Small intestine (tissue), 7 donors: ENCODE measurements around the gene SERPINA6. TPM values are rescaled to one million over a fixed set of nuclear protein-coding genes. Genes with fewer than 3 reads are reported as not detected.
"Not testable (repeated sequence)": the region's sequence is repeated elsewhere in the genome, so short reads cannot be mapped to it uniquely, and the experiment has no call there.

Source experiments
- DNase-seq, 2 donors: peaks; one replicate each; pipeline versions ENCODE4 v3.0.0 to v3.0.0-alpha.2; 2013
- FAIRE-seq: peaks from 2 replicates; lab custom pipeline; 2012; peaks lifted over from hg19 to GRCh38; lab: Jason Lieb, UNC
- H3K27ac ChIP-seq, 3 donors: one replicate each; pipeline ENCODE4 v1.5.1; 2013; ENCODE audit warnings: low read length in 2 of 3, mild to moderate bottlenecking in 2 of 3, control low read depth in 1 of 3, inconsistent platforms in 1 of 3, low read depth in 1 of 3, moderate library complexity in 1 of 3
- H3K27me3 ChIP-seq, 3 donors: one replicate each; pipeline ENCODE4 v1.6.1; 2013; ENCODE audit warnings: low read length in 3 of 3, inconsistent platforms in 1 of 3; ENCODE audit not compliant: control insufficient read depth in 3 of 3, insufficient read depth in 3 of 3
- H3K36me3 ChIP-seq, 3 donors: one replicate each; pipeline ENCODE4 v1.6.1; 2013; ENCODE audit warnings: low read length in 3 of 3, inconsistent platforms in 1 of 3, low read depth in 1 of 3, mild to moderate bottlenecking in 1 of 3, moderate library complexity in 1 of 3; ENCODE audit not compliant: control insufficient read depth in 3 of 3, insufficient read depth in 2 of 3
- H3K4me1 ChIP-seq, 3 donors: one replicate each; pipeline ENCODE4 v1.6.1; 2013; ENCODE audit warnings: low read length in 2 of 3, inconsistent platforms in 1 of 3, low read depth in 1 of 3, mild to moderate bottlenecking in 1 of 3, moderate library complexity in 1 of 3; ENCODE audit not compliant: control insufficient read depth in 3 of 3, insufficient read depth in 2 of 3
- H3K4me3 ChIP-seq, 3 donors: one replicate each; pipeline ENCODE4 v1.5.1; 2013; ENCODE audit warnings: low read length in 3 of 3, control low read depth in 1 of 3, inconsistent platforms in 1 of 3, low read depth in 1 of 3, mild to moderate bottlenecking in 1 of 3, moderate library complexity in 1 of 3
- H3K9me3 ChIP-seq, 2 donors: one replicate each; pipeline ENCODE4 v1.6.1; 2013; ENCODE audit warnings: low read depth in 1 of 2, low read length in 1 of 2; ENCODE audit not compliant: control insufficient read depth in 2 of 2, insufficient read depth in 1 of 2
- WGBS, 3 donors: extraction: QIAGEN DNeasy Blood & Tissue Kit; methylation state at CpG; one replicate each; pipeline ENCODE4 v1.1.7; 2013; 5-methylcytosine and 5-hydroxymethylcytosine counted together
- polyA plus RNA-seq, 4 donors: library from polyadenylated mRNA; stranded (reverse) in 3 of 4; unstranded in 1 of 4; fragments of 200-250 nt in 3 of 4; fragments of 120-200 nt in 1 of 4; gene quantifications; one replicate each; pipeline versions ENCODE4 v1.2.1 to v1.2.3, GENCODE V29; 2013
- donor health status: healthy with polysubstance abuse.
- donor health status: control.
- donor health status: control.
- donor health status: Bipolar disorder and iron deficiency.
- donor health status: healthy.

SERPINA6 gene
- polyA plus RNA-seq, 4 donors: 0.07 to 4.4 TPM; not detected in 2

DNA sequence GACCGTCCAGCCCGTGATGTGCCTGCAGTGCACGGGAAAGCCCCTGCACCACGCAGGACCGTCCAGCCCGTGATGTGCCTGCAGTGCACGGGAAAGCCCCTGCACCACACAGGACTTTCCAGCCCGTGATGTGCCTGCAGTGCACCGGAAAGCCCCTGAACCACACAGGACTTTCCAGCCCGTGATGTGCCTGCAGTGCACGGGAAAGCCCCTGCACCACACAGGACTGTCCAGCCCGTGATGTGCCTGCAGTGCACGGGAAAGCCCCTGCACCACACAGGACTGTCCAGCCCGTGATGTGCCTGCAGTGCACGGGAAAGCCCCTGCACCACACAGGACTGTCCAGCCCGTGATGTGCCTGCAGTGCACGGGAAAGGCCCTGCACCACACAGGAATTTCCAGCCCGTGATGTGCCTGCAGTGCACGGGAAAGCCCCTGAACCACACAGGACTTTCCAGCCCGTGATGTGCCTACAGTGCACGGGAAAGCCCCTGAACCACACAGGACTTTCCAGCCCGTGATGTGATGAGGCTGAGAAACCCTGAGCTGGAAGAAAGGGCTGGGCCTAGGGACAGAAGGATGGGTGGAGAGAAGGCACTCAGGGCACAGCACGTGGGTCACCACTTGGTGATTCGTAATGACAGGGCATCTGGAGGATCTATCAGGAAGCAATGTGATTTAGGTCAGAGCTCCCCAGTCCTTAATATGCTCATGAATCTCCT lies 23.1 kb upstream of the SERPINA6 start:
- peaks cover 2 to 18% (median 2%) of the 10 kb centered on the region in 3 donors for H3K4me1 ChIP-seq
- not testable (repeated sequence) for FAIRE-seq, H3K27me3 ChIP-seq, H3K27ac ChIP-seq, DNase-seq, H3K9me3 ChIP-seq, H3K4me3 ChIP-seq, H3K36me3 ChIP-seq
- 52 to 69% (median 54%) methylated on average over 19 to 24 of the region's 24 CpGs for WGBS, 3 donors

DNA sequence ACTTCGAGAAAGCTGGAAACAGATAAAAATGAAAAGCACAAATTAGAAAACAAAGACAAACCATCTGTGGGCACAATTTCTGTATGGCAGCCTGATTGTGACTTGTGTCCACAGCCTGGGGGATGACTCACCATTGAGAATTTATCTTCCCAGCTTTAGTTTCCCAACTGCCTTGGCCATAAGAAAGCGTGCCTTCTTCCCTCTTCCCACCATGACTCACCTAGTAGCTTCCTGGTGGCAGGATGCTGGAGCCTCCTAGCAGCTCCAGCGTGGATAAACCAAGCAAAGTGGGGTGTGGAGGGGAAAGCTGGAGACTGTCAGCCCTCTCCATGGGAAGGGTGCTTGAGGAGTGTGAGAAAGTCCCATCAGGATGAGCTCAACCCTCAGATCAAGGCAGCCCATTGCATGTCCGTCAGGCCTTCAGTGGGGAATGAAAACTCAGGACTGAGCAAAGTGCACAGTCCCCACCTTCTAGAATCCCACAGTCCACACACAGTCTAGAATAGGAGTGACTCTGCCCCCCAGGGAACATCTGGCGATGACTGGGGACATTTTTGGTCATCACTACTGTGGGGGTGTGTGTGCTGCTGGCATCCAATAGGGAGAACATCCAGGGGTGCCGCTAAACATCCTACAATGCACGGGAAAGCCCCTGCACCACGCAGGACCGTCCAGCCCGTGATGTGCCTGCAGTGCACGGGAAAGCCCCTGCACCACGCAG lies 22.4 kb upstream of the SERPINA6 start:
- H3K27me3 ChIP-seq: no peaks in the 10 kb centered on the region
- H3K4me1 ChIP-seq: peaks cover 2 to 24% (median 2%) of the 10 kb centered on the region in 3 donors
- no peak overlapping the region for H3K27ac ChIP-seq
- H3K36me3 ChIP-seq: no peaks in the 10 kb centered on the region
- 69 to 81% (median 78%) methylated on average over 12 of the region's 12 CpGs for WGBS, 3 donors
- DNase-seq: peak in 1 of 2 donors; percentile 39
- no peak for FAIRE-seq
- peaks cover 0 to 6% of the 10 kb centered on the region in 2 donors for H3K9me3 ChIP-seq
- no peak overlapping the region for H3K4me3 ChIP-seq

DNA sequence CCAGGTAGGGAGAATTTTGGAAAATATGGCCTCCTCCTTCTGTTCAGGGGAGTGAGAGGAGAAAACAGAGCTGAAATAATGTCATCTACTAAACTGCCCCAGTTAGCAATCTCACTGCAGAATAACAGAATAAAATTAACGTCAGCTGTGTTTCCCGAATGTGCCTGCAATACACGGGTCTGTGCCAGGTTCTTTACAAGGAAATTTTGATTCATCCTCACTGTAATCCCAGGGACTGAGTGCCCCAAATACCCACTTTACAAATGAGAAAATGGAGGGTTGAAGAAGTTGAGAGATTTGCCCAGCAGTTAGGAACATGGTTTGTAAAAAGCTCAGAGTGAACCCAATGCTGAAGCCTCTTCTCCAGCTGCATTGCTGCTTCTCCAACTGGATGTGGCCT lies 21.3 kb upstream of the SERPINA6 start:
- 82 to 96% (median 89%) methylated on average over 3 of the region's 3 CpGs for WGBS, 3 donors
- Histone ChIP-seq H3K9me3 (peaks cover 0 to 6% of the 10 kb centered on the region in 2 donors), H3K4me1 (peaks cover 2 to 27% (median 2%) of the 10 kb centered on the region in 3 donors), H3K27me3 (no peaks in the 10 kb centered on the region), H3K4me3 (no peak overlapping the region), H3K36me3 (no peaks in the 10 kb centered on the region), H3K27ac (no peak overlapping the region)
- DNase-seq (no peak), FAIRE-seq (no peak)

DNA sequence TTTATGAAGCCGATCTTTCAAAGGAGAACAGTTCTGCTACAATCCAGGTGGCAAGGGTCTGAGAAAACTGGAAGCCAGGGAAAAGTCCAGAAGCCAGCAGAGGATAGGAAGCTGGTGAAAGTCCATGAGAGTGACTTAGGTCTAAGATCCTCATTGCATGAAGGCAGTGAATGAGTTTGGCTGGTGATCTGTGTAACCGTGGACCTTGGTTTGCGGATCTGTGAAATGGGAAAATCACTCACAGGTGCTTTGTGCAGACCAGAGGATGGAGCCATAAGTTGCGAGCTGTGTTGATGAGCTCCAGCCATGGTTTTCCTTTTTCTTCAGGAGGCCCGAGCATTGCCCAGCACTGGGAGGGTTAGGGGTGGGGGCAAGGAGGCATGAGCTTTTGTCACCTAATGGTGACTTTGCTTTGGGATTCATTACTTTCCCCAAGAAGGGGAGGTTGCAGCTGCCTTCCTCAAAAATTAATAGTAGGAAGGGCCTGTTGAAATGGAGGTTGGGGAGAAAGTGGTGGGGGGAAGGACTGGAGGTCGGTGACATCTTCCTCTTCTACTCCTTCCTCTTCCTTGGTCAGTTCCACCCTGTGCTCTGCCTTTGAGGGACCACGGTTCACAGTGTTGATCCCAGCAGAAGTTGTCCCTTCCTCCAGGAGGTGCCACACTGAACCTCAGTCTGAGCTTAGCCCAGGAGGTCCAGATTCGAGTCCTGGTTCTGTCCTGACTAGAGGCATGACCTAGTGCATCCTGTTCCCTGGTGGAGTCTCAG lies 20.3 kb upstream of the SERPINA6 start:
- 80 to 85% (median 84%) methylated on average over 8 of the region's 8 CpGs for WGBS, 3 donors

DNA sequence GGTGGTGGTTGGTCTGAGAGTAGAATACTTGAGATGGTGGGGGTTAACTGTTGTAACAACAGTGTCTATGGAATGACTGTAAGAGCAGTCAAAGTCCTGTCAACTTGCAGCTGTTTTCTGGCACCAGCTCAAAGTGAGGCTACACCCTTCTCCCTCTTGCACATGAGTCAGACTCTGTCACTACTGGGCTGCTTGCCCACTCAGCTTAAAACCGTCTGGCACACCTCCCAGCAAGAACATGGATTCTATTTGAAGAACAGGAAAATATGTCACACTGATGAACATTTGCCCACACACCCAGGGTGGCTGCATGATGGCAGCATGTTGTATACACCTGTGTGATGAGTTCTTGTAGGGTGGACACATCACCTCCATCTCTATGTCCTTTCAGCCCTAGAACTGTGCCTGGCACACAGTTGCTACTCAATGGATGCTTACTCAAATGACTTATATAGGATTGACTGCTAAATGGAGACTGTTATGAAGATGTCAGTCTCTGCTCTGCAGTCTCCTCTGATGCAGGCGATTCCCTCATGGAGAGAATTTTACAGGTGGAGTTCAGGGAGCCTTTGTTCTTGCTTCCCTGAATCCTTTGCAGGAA lies 19.3 kb upstream of the SERPINA6 start:
- no peaks in the 10 kb centered on the region for H3K27me3 ChIP-seq
- DNase-seq (peak; percentile 89 to 98), FAIRE-seq (no peak)
- 12 to 43% (median 16%) methylated on average over 2 of the region's 2 CpGs for WGBS, 3 donors
- no peaks in the 10 kb centered on the region for H3K9me3 ChIP-seq
- peak overlapping the region; percentile 64 to 68 (median 66) for H3K27ac ChIP-seq
- H3K4me1 ChIP-seq: peaks cover 2 to 27% (median 2%) of the 10 kb centered on the region in 3 donors
- H3K36me3 ChIP-seq: no peaks in the 10 kb centered on the region
- no peak overlapping the region for H3K4me3 ChIP-seq

More for the DNA sequence above, 20.3 kb upstream of the SERPINA6 start:
- Histone ChIP-seq H3K27ac (peak overlapping the region in 1 of 3 donors; percentile 68), H3K4me1 (peaks cover 2 to 27% (median 2%) of the 10 kb centered on the region in 3 donors), H3K4me3 (no peak overlapping the region), H3K36me3 (no peaks in the 10 kb centered on the region), H3K9me3 (no peaks in the 10 kb centered on the region), H3K27me3 (no peaks in the 10 kb centered on the region)
- no peak for FAIRE-seq
- DNase-seq: peak in 1 of 2 donors; percentile 53

DNA sequence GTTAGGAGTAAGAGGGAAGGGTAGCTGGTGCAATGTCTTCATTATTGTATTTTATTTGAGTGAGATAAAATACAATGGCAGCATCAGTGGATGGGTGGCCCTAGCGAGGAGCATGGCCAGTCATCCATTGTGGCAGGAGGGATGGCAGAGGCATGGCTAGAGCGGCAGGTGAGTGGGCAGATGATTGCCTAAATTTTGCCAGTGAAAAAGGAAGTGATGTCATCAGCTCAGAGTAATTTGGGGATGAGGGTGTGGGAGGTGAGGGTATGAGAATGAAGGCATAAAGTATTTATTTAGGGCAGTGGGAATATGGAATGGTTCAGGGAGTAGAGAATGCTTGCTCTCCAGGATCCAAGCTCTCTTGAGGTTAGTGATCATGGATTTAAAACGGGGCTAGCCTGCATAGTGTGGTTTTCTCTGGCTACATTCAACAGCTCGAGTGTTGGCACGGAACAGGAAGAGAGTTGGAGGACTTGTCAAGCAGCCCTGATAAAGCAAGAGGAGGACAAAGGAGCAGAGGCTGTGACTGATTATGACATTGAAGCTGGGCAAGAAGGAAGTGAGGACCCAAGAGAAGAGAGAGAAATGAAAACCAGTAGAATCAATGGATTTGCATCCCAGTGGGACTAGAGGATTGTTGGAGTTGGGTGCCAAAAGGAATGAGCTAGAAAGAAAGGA lies 18.7 kb upstream of the SERPINA6 start:
- peak overlapping the region; percentile 64 to 67 (median 66) for H3K27ac ChIP-seq

DNA sequence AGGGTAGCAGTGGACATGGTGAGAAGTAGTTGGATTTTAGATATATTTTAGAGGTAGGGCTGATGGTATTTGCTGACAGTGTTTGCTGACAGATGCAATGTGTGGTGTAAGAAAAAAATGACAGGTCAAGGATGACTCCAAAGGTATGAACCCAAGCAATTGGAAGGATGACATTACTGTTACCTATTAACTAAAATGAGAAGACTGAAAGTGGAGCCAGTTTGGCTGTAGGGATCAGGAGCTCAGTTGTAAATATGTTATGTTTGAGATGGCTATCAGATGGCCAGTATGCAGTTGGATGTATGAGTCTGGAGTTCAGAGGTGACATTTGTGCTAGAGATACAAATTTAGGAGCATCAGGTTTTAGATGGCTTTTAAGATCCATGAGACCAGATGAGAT lies 17.4 kb upstream of the SERPINA6 start:
- no peak for FAIRE-seq
- peak in 1 of 2 donors; percentile 43 for DNase-seq
- no peaks in the 10 kb centered on the region for H3K27me3 ChIP-seq
- H3K36me3 ChIP-seq: no peaks in the 10 kb centered on the region
- H3K4me1 ChIP-seq: peaks cover 2 to 27% (median 2%) of the 10 kb centered on the region in 3 donors
- H3K27ac ChIP-seq: no peak overlapping the region
- H3K9me3 ChIP-seq: no peaks in the 10 kb centered on the region
- H3K4me3 ChIP-seq: no peak overlapping the region

More for the DNA sequence above, 18.7 kb upstream of the SERPINA6 start:
- Histone ChIP-seq H3K4me3 (no peak overlapping the region), H3K9me3 (no peaks in the 10 kb centered on the region), H3K4me1 (peaks cover 2 to 27% (median 2%) of the 10 kb centered on the region in 3 donors), H3K36me3 (no peaks in the 10 kb centered on the region), H3K27me3 (no peaks in the 10 kb centered on the region)
- DNase-seq: peak in 1 of 2 donors; percentile 82
- 34 to 42% (median 39%) methylated on average over 5 of the region's 5 CpGs for WGBS, 3 donors
- no peak for FAIRE-seq
